Lung (tissue), 12 donors: ENCODE measurements around the gene CYB5D1. TPM values are rescaled to one million over a fixed set of nuclear protein-coding genes. Genes with fewer than 3 reads are reported as not detected.

Experiments
- ATAC-seq: fragments of 200-7000 bp; cut with Tn5 transposase; one replicate; pipeline ENCODE4 v1.9.1; 2020; ENCODE audit warnings: moderate number of reproducible peaks; ENCODE audit not compliant: insufficient read depth, low FRiP score
- DNase-seq, 3 donors: peaks; one replicate each; pipeline ENCODE4 v3.0.0-alpha.2; 2013 to 2017
- H3K27ac ChIP-seq, 2 donors: one replicate each; pipeline ENCODE4 v1.5.1; 2013; ENCODE audit warnings: mild to moderate bottlenecking in 2 of 2, moderate library complexity in 2 of 2, control low read depth in 1 of 2, inconsistent platforms in 1 of 2, low read depth in 1 of 2, low read length in 1 of 2
- H3K27me3 ChIP-seq, 3 donors: one replicate each; pipeline ENCODE4 v1.5.1; 2013; ENCODE audit warnings: low read length in 2 of 3; ENCODE audit not compliant: control insufficient read depth in 3 of 3, insufficient read depth in 3 of 3
- H3K36me3 ChIP-seq, 4 donors: one replicate each; pipeline ENCODE4 v1.5.1; 2013; ENCODE audit warnings: low read length in 4 of 4, mild to moderate bottlenecking in 1 of 4, moderate library complexity in 1 of 4; ENCODE audit not compliant: control insufficient read depth in 4 of 4, insufficient read depth in 4 of 4
- H3K4me1 ChIP-seq, 5 donors: one replicate each; pipeline ENCODE4 v1.5.1; 2013; ENCODE audit warnings: low read length in 5 of 5, mild to moderate bottlenecking in 2 of 5, moderate library complexity in 1 of 5; ENCODE audit not compliant: control insufficient read depth in 5 of 5, insufficient read depth in 5 of 5
- H3K4me3 ChIP-seq: one replicate; pipeline ENCODE4 v1.5.1; 2013; ENCODE audit warnings: mild to moderate bottlenecking, control low read depth, moderate library complexity
- H3K9ac ChIP-seq, 2 donors: one replicate each; pipeline ENCODE4 v1.5.1; 2013; ENCODE audit warnings: low read length in 2 of 2, control low read depth in 1 of 2; ENCODE audit not compliant: insufficient read depth in 1 of 2
- H3K9me3 ChIP-seq, 4 donors: one replicate each; pipeline ENCODE4 v1.5.1; 2013; ENCODE audit warnings: low read length in 3 of 4, mild to moderate bottlenecking in 1 of 4, moderate library complexity in 1 of 4; ENCODE audit not compliant: control insufficient read depth in 4 of 4, insufficient read depth in 3 of 4
- WGBS, 2 donors: extraction: QIAGEN DNeasy Blood & Tissue Kit; methylation state at CpG; one replicate each; pipeline ENCODE4 v1.1.7; 2013; 5-methylcytosine and 5-hydroxymethylcytosine counted together
- polyA plus RNA-seq, 2 donors: library from polyadenylated mRNA; stranded (reverse); fragments of 200-250 nt; gene quantifications; one replicate each; pipeline ENCODE4 v1.2.1, GENCODE V29; 2013
- total RNA-seq, 2 donors: library from RNA; depleted of rRNA in 1 of 2; stranded (reverse); fragments of >200 nt in 1 of 2; gene quantifications; one replicate each; pipeline ENCODE4 v1.2.1, GENCODE V29; 2014 to 2021
- TF ChIP-seq, protein P1 (sequence below): IDR thresholded peaks from 2 replicates; pipeline ENCODE4 v1.5.1; 2012; ENCODE audit warnings: mild to moderate bottlenecking; ENCODE audit errors: control extremely low read depth, extremely low read depth
- donor health status: control.
- donor health status: control.
- donor health status: Bipolar disorder and iron deficiency.
- donor health status: healthy.
- donor health status: DM: yes; HTN: yes; CAD: no.

CYB5D1 gene
- total and polyA plus RNA-seq, 4 donors: 5.5 to 21.6 (median 14.0) TPM

DNA sequence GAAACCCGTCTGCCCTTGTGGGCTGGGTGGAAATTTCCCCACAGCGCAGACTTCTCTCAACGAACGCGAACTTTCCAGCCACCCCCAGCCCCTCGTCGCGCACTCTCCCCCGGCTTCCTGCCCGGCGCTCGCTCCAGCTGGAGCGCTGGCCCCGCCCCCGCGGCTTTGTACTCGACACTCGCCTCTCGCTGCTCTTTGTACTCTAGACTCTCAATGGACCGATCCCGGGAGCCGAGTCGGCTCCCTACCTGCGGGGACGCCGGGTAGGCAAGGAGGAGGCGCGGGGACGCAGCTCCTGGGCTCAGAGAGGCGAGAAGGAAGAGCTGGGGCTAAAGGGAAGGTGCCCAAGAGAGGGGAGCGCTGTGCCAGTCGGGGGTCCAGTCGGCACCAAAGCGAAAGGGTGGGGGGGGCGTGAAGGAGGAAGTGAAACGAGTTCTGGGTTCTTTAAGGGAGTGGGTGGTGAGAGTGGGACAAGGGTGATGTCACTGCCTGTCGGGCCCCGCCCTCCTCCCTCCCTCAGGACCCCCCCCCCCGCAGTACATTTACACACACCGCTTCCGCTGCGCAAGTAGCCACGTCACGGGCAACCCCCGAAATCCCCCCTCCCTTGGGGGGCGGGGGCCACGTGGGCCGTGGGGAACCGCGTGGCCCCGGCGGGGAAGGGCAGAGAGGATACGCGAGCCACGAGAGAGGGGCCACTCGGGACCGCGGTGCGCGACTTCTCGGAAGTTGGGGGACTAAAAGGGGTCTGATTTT lies 14.1 kb upstream of the CYB5D1 start:
- Histone ChIP-seq H3K4me1 (peaks cover 0 to 56% (median 12%) of the 10 kb centered on the region in 5 donors), H3K36me3 (peaks cover 6 to 33% (median 13%) of the 10 kb centered on the region in 4 donors), H3K9me3 (no peaks in the 10 kb centered on the region), H3K27me3 (no peaks in the 10 kb centered on the region), H3K9ac (peak overlapping the region; percentile 72), H3K4me3 (peak overlapping the region; percentile 65), H3K27ac (peak overlapping the region; percentile 85 to 100)
- 1% methylated on average over 48 to 61 of the region's 61 CpGs for WGBS, 2 donors
- DNase-seq: peak; percentile 82 to 87 (median 85)
- TF ChIP-seq, protein P1, sequence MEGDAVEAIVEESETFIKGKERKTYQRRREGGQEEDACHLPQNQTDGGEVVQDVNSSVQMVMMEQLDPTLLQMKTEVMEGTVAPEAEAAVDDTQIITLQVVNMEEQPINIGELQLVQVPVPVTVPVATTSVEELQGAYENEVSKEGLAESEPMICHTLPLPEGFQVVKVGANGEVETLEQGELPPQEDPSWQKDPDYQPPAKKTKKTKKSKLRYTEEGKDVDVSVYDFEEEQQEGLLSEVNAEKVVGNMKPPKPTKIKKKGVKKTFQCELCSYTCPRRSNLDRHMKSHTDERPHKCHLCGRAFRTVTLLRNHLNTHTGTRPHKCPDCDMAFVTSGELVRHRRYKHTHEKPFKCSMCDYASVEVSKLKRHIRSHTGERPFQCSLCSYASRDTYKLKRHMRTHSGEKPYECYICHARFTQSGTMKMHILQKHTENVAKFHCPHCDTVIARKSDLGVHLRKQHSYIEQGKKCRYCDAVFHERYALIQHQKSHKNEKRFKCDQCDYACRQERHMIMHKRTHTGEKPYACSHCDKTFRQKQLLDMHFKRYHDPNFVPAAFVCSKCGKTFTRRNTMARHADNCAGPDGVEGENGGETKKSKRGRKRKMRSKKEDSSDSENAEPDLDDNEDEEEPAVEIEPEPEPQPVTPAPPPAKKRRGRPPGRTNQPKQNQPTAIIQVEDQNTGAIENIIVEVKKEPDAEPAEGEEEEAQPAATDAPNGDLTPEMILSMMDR: no peak
- peak; percentile 31 for ATAC-seq

DNA sequence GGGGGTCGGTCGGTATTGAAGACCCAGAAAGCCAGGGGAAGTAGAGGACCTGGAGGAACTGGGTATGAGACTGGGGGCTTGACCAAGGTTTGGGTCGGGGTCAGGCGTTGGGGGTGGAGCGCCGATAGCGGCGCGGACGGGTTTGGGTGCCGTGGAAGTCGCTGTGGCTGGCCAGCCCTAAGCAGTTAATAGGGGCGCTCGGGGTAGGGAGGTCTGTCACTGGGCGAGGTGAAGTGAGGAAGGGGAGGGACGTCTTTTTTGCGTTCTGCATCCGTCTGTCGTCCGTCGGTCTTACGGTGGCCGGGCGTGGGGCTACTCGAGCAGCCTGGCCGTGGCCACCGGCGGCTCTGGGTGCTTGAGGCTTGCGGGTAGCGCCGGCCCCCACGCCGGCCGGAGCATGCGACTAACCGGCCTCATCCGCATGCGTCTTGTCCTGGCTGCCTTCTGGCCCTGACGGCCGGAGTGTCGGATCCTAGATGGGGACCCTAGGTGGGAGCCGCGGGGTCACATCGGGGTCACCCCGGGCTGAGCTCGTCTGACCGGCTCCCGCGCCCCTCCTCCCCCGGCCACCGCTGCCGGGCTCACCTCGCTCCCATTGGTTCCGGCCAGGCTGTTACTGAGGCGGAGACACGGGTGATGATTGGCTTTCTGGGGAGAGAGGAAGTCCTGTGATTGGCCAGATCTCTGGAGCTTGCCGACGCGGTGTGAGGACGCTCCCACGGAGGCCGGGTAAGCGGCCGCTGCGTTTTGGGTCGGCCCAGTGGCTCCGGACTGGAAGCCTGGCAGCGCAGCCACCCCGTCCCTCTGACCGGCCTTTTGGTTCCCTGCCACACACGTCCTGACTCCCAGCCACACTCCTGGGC lies 13.3 kb upstream of the CYB5D1 start:
- Histone ChIP-seq H3K36me3 (peaks cover 7 to 41% (median 16%) of the 10 kb centered on the region in 4 donors), H3K4me3 (peak overlapping the region; percentile 65), H3K4me1 (peaks cover 0 to 48% (median 8%) of the 10 kb centered on the region in 5 donors), H3K27me3 (no peaks in the 10 kb centered on the region), H3K9ac (peak overlapping the region; percentile 56 to 72), H3K9me3 (no peaks in the 10 kb centered on the region), H3K27ac (peak overlapping the region; percentile 85 to 100)
- WGBS, 2 donors: 0% methylated on average over 71 of the region's 71 CpGs
- ATAC-seq: peak; percentile 62
- peak; percentile 93 to 95 (median 94) for DNase-seq
- TF ChIP-seq, protein P1: no peak

DNA sequence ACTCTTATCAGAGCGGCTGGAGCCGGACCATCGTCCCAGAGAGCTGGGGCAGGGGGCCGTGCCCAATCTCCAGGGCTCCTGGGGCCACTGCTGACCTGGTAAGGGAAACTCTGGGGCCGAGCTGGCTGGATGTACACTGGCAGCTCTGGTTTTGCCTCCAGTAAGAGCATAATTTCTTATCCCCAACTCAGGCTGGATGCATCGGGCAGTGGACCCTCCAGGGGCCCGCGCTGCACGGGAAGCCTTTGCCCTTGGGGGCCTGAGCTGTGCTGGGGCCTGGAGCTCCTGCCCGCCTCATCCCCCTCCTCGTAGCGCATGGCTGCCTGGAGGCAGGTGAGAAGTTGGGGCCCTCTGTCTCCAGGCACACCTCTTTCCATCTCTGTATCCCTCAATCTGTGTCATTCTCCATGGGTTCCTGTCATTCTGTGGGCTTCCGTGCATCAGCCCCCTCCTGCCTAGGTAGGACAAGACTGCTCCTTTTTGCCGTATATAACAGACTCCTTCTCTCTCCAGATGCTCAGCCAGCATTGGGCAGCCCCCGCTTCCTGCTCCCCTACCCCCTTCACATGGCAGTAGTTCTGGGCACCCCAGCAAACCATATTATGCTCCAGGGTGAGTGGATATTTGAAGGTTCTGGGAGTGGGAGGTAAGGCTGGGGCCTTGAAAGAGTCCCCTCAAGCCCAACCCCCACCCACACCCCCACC lies 12.3 kb upstream of the CYB5D1 start:
- WGBS, 2 donors: 85 to 86% methylated on average over 15 of the region's 15 CpGs
- Histone ChIP-seq H3K27ac (peak overlapping the region; percentile 30 to 100), H3K4me1 (peaks cover 0 to 38% (median 8%) of the 10 kb centered on the region in 5 donors), H3K4me3 (no peak overlapping the region), H3K36me3 (peaks cover 8 to 47% (median 24%) of the 10 kb centered on the region in 4 donors), H3K9ac (no peak overlapping the region), H3K27me3 (no peaks in the 10 kb centered on the region), H3K9me3 (no peaks in the 10 kb centered on the region)
- ATAC-seq (no peak), DNase-seq (no peak)
- TF ChIP-seq, protein P1: no peak
